A549 (cell line): ENCODE data around the gene COL4A6.

Experiments used
- CHD2 ChIP-seq: fragments of 150-350 bp; IDR thresholded peaks from 2 replicates; pipeline ENCODE4 v1.6.1; 2014; ENCODE audit warnings: low read length; ENCODE audit not compliant: partially characterized antibody
- CTCF ChIP-seq: fragments of >200 bp; sonication (Bioruptor Twin); formaldehyde crosslinking; IDR thresholded peaks from 3 replicates; pipeline ENCODE4 v1.5.1; 2016
- MAFK ChIP-seq: fragments of 450-650 bp; IDR thresholded peaks from 2 replicates; pipeline ENCODE4 v1.6.1; 2014; ENCODE audit not compliant: partially characterized antibody
- NFE2L2 ChIP-seq: fragments of 150-350 bp; conservative IDR thresholded peaks from 2 replicates; pipeline ENCODE4 v1.6.1; 2014; ENCODE audit warnings: low read length
- NR3C1 ChIP-seq: fragments of >200 bp; sonication (Bioruptor Twin); formaldehyde crosslinking; IDR thresholded peaks from 3 replicates; pipeline ENCODE4 v1.6.1; 2017
- POLR2A ChIP-seq: IDR thresholded peaks from 2 replicates; pipeline ENCODE4 v1.6.1; 2012; ENCODE audit warnings: mild to moderate bottlenecking, low read length
- POLR2AphosphoS2 ChIP-seq: conservative IDR thresholded peaks from 2 replicates; pipeline ENCODE4 v1.6.1; 2012; ENCODE audit warnings: low read length, improper control_type of control experiment, inconsistent platforms
- RAD21 ChIP-seq, 2 experiments: fragments of >200 bp in 1 of 2; sonication (Bioruptor Twin) in 1 of 2; formaldehyde crosslinking in 1 of 2; IDR thresholded peaks in 1 of 2; conservative IDR thresholded peaks in 1 of 2; 2 replicates in 1 of 2; 3 replicates in 1 of 2; pipeline ENCODE4 v1.6.1; 2012 to 2018; ENCODE audit warnings: inconsistent platforms in 1 of 2
- RNF2 ChIP-seq: fragments of 200-600 bp; sonication (generic); IDR thresholded peaks from 2 replicates; pipeline ENCODE4 v1.6.1; 2016; ENCODE audit warnings: low read depth, mild to moderate bottlenecking, antibody characterized with exemption, moderate library complexity, borderline replicate concordance
- USF2 ChIP-seq: fragments of 450-650 bp; IDR thresholded peaks from 2 replicates; pipeline ENCODE4 v1.6.1; 2014; ENCODE audit warnings: antibody characterized with exemption
- ZC3H11A ChIP-seq: fragments of 450-650 bp; IDR thresholded peaks from 2 replicates; pipeline ENCODE4 v1.6.1; 2014; ENCODE audit warnings: antibody characterized with exemption, mild to moderate bottlenecking
- TF ChIP-seq, protein P1 (sequence below): fragments of >200 bp; sonication (Bioruptor Twin); formaldehyde crosslinking; IDR thresholded peaks from 3 replicates; pipeline ENCODE4 v1.6.1; 2016

- no peak for TF ChIP-seq USF2
- TF ChIP-seq POLR2AphosphoS2 = no peak
- TF ChIP-seq POLR2A = no peak
- TF ChIP-seq NFE2L2 = no peak
- no peak for TF ChIP-seq ZC3H11A
- TF ChIP-seq CHD2 = no peak
- no peak for TF ChIP-seq CTCF
- no peak for TF ChIP-seq MAFK
- no peak for TF ChIP-seq RNF2
- TF ChIP-seq NR3C1 = no peak
- TF ChIP-seq RAD21 (conservative IDR thresholded peaks at IDR 0.05 in 1 of 2, IDR thresholded peaks at IDR 0.05 in 1 of 2) = no peak
- TF ChIP-seq, protein P1, sequence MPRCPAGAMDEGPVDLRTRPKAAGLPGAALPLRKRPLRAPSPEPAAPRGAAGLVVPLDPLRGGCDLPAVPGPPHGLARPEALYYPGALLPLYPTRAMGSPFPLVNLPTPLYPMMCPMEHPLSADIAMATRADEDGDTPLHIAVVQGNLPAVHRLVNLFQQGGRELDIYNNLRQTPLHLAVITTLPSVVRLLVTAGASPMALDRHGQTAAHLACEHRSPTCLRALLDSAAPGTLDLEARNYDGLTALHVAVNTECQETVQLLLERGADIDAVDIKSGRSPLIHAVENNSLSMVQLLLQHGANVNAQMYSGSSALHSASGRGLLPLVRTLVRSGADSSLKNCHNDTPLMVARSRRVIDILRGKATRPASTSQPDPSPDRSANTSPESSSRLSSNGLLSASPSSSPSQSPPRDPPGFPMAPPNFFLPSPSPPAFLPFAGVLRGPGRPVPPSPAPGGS = no peak
Observed at GRCh38 chrX:108419401-108419800, 18.8 kb downstream of the COL4A6 start.
